HG02610 (cell line): Measurements from ENCODE around the gene CRKL.

ENCODE experiments used
- ATAC-seq: cut with Tn5 transposase; IDR thresholded peaks from one replicate; pipeline ENCODE4 v1.9.1; 2021; ENCODE audit warnings: mild to moderate bottlenecking, moderate library complexity; ENCODE audit not compliant: unreplicated experiment

The CRKL gene

DNA sequence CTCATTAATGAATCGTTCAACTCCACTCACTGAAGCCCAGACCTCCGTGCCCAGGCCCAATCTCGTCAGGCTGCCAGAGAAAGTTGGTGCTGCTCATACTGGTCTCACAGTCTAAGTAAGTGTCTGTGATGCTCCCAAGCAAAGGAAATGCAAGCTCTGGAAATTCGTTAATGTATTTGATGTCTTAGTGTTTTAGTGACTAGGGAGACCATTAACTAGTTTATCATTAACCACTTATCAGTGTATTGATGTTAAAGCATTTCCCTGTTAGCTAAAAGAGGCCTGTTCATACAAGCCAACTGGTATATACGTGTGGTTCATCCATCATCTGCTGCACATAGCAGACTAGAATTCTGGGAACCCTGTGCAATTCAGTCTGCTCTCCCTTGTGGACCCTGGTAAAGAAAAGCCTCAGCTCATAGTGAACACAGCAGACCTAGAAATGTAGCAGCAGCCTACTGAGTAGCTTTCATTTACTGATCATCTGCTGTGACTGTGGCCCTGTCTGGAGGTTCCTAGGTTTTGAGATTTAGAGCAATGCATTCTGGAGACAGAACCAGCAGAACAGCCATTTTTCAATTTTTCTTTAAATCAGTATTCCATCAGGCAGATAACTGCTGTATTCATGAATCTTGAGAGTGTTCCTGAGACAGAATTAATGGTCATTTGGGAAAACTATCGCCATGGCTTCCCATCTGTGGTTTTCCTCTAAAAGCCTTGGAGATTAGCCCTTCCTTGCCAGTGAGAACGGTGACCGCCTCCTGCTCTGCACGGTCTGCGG lies 34.1 kb downstream of the CRKL start:
- ATAC-seq: no peak

DNA sequence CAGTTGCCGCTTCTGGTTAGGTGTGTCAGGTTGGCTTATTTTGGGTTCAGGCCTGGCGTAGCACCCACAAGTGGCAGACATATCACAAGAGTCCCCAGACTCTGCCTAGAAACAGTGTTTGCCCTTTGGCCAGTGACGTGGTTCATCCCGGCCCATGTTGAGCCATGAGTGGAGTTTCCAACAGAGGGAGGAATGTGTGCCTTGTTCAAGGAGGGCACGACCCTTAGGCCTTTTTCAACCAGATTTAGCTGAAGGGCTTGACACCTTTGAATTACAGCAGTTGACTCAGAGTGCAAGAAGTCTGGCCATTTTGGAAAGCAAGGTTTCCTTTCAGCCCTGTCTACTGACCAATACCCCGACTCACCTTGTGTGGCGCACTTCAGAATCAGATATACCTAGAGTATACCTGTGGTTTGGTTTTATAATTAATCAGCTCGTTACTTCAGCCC lies 34.7 kb downstream of the CRKL start:
- no peak for ATAC-seq

DNA sequence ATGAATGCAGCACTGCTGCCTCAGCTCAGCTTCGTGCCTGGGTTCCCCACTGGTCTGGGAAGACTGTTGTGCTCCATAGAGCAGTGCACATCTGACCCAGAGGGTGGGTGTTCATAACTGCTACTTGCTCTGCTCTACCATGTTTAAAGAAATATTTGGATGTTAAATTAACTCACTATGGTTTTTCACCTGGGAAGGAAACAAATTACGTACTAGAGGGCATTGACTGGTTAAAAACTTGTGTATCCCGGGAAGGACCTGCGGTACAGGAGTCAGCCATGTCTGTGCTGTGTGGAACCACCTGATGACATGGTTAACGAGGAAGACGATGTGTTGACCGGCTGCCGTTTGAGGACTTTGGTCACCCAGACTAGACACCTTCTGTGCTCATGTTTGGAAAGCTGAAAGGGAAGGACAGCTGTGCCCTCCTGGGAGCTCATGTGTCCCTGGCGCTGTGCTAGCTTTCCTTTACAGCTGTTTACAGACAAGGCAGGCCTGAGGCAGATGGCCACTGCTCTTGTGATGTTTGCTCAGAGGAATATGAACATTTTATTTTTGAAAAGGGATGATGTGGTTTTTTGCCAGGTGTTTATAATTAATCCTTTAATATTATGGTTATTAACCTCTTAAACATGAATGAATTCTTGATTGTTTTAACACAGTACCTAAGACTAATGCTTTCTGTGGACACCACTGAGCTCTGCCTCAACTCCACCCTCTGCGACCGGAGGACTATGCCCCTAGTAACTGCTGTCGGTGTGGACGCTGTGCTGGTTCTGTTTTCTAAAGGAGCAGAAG lies 35.5 kb downstream of the CRKL start:
- no peak for ATAC-seq

DNA sequence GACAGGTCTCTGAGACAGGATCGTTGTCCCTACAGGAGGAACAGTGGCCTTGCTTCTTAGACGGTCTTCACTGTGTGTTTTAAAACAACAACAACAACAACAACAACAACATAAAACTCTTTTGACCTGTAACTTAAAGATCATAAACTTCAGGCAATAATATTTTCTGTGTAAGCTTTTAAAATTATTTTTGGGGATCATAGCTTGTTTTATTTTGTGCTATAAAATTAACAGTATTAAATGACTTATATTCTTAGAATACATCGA lies 36.1 kb downstream of the CRKL start:
- ATAC-seq: no peak

DNA sequence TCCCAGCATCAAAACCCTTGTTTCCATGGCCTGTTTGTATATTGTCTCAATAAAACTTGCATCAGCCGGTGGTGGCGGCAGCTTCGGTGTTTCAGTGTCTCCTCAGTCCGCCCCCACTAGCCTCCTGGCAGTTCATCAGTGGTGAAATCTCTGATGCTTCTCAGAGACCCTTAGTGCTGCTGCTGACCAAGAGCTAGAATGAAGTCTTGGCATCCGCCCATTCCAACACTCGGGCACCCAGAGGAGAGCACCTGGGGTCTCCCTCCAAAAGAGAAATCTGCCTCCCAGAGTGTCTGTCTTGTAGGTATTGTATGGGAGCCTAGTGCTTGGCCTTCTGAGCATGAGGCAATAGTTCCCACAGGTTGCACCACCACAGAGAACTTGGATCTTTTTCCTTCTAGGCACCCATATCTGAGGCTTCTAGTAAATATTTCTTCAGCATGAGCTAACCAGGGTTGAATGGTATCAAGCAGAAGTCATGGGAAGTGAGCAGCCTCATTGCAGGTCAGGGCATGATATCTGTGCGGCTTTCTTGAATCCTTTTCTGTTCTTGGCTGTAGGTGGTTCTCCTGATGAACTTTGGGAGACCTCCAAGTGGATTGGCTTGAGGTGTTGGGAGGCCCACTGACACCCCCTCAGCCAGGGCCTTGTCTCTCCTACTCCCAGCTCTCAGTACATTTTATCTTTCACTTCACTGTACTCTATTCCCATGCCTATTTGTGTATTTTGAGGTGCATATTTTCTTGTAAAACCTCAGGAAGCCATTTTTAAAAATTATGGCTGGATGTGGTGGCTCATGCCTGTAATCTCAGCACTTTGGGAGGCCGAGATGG lies 36.7 kb downstream of the CRKL start:
- ATAC-seq: no peak

DNA sequence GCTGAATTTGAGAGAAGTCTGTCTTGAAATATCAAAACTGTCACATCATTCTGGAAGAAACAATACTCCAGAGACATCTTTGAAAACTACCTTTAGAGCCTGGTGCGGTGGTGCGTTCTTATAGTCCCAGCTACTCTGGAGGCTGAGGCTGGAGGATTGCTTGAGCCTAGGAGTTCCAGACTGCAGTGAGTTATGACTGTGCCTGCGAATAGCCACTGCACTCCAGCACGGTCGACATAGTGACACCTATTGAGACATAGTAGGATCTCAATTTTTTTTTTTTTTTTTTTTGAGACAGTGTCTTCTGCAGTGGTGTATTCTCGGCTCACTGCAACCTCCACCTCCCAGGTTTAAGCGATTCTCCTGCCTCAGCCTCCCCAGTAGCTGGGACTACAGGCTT lies 38.3 kb downstream of the CRKL start:
- no peak for ATAC-seq

DNA sequence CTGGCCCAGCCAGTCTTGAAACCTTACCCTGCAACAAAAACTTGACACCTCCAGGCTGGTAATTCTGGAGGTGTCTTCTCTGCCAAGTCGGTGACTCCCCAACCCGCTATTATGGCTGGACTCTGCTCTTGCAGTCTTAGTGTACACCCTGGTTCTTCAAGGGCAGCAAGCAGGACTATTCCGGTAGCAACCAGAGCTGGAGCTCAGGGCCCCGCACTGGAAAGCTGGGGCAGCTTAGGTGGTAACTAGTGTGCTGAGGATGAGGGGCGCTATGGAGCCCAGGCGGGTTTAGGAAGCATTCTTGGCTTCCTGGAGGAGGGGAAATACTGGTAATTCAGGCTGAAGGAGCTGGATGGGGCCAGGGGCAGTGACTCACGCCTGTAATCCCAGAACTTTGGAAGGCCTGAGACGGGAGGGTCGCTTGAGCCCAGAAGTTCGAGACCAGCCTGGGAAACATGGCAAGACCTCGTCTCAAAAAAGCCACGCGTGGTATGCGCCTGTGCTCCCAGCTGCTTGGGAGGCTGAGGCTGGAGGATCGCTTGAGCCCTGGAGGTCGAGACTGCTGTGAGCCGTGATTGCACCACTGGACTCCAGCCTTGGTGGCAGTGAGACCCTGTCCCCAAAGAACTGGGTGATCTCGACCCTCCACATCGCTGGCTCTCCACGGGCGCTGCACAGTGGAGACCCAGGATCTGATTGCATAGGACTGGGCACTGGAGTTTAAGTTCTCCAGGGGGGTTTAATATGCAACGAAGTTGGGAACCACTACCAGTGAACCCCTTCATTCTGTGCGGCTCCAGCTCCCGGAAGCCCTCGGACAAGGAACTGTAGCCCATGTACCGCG lies 39.3 kb downstream of the CRKL start:
- ATAC-seq: no peak

DNA sequence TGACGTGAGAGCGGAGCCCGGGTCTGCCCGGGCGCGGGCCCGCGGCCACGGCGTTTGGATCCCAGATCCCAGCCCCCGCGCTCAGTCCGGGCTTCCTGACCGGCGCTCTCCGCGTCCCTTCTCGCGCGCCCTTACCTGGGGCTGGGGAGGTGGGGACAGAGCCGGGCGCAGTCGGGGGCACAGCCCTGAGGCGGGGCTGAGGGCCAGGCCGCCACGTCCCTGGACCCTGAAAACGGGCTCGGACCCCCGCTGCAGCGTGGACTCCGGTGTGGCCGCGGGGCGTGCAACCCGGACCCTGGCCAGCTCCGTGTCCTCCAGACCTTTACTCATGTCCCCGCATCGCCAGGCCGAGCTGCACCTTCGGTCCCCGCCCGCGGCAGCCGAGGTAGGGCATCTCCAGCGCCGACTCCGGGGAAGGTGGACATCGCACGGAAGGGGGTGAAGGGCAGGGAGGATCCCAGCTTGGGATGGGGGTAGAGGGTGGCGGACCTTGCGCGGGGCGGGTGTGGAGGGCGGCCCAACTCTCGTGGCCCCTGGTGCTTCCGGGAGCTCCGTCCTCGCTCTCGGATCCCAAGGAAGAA lies 40.0 kb downstream of the CRKL start:
- no peak for ATAC-seq

DNA sequence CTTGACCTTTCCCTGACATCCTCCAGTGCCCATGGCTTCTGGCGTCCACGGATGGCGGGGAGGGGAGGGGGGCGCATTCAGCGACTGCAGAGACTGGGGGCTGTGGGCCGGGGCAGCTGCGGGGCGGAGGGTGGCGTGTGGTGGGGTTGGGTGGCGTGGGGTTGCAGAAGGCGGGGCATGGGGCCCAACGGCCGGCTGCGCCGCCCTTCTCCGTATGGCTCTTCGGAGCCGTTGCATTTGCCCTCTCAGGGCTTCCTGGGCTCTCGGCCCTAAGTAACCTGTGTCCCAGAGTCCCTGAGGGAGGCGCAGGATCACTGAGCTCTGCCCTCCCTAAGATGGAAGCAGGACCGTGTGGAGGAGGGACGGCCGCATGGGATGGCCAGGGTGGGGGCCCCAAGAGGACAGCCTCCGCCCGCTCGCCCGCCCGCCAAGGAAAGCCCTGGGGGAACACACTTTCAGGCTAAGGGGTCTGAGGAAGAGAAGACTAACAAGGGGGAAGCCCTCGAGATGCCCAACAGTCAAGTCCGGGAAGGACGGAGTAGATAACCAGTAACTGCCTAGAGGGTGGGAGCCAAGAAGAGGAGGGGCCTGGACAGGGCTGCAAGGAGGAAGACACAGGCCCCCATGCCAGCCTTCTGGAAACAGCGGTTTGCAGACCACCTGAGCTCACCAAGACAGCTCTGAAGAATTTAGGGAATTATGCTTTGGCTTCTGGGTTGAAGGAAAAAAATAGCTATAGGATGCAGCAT lies 40.6 kb downstream of the CRKL start:
- ATAC-seq: no peak

DNA sequence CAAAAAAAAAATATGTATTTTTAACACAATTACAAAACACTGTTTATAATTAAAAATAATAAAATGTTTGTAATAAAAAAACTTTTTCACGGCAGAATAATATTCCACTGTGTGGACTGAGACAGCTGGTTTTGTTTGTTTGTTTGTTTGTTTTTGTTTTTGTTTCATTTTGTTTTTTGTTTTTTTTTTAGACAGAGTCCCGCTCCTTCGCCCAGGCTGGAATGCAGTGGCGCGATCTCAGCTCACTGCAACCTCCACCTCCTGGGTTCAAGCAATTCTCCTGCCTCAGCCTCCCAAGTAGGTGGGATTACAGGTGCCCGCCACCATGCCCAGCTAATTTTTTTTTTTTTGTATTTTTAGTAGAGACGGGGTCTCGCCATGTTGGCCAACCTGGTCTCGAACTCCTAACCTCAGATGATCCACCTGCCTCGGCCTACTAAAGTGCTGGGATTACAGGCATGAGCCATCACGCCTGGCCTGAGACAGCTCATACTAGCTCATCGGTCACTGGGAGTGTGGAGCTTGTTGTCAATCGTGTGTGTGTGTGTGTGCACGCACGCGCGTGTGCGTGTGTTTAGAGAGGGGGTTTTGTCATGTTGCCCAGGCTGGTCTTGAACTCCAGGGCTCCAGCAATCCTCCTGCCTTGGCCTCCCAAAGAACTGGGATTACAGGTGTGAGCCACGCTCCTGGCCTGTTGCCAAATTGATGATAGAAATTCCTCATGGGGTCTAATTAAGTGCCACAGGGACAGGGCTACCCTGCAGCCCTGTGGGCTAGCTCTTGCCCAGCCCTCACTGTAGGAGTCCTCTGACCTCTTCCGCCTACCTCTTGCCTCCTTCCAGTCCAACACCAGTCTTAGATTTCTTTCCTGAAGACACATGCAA lies 42.6 kb downstream of the CRKL start:
- ATAC-seq: no peak

DNA sequence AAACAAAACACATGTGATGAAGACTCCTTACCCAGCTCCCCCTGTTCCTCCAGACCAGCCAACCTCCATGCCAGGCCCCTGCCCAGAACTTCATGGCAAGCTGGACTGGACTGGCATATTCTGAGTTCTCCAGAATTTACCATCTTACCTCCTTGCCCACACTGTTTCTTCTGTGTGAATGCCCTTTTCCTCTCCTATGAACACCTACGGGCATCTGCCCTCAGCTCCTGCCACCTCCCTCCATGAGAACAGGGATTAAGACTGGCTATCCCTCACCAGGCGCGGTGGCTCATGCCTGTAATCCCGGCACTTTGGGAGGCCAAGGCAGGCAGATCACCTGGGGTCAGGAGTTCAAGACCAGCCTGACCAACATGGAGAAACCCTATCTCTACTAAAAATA lies 43.4 kb downstream of the CRKL start:
- no peak for ATAC-seq

DNA sequence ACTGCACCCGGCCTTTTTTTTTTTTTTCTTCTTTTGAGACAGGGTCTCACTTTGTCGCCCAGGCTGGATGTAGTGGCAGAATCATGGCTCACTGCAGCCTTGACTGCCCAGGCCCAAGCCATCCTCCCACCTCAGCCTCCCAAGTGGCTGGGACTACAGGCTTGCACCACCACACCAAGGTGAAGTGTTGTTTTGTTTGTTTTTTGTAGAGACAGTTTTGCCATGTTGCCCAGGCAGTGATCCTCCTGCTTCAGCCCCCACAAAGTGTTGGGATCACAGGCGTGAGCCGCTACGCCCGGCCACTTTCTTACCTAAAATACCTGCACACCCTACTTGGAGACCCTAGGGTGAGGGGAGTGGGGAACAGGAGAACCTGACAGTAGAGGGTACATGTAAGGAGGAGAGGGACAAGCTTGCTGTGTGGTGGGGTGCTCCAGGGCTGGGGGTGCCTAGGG lies 45.3 kb downstream of the CRKL start:
- no peak for ATAC-seq

DNA sequence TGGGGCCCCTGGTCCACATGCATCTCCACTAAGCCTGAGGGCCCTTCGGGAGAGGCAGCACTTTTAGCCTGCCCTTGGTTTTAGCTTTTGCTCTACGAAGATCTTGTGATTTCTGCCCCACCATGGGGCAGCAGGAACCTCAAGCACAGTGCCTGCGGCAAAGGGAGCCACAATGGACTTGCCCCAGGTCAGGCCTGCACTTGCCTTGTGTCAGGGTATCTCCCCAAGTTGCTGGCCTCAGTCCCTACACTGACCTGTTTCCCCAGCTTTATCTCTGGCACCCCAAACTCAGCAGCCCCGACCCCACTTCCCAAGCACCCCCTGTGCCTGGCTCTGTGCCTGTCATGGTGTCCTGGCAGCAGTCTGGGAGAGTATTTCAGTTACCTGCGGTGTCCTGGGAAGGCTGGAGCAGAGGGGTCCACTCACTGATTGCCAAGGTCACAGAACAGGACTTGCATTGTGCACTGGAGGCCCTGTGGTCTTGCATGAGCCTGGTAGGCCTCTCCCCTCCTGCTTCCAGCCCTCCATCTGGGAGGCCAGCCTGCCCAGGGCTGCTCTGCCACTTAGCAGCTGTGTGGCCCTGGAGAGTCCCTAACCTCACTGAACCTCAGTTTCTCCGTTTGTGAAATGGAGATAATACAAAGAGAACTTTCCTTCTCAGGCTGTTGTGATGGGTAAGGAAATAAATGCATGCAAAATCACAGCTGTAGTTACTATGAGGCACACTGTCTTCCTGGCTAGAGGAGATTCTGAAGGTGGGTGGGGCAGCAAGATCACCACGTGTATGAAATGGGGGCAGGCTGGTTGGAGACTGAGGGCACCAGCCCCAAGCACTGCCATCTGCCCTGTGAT lies 46.2 kb downstream of the CRKL start:
- ATAC-seq: no peak

DNA sequence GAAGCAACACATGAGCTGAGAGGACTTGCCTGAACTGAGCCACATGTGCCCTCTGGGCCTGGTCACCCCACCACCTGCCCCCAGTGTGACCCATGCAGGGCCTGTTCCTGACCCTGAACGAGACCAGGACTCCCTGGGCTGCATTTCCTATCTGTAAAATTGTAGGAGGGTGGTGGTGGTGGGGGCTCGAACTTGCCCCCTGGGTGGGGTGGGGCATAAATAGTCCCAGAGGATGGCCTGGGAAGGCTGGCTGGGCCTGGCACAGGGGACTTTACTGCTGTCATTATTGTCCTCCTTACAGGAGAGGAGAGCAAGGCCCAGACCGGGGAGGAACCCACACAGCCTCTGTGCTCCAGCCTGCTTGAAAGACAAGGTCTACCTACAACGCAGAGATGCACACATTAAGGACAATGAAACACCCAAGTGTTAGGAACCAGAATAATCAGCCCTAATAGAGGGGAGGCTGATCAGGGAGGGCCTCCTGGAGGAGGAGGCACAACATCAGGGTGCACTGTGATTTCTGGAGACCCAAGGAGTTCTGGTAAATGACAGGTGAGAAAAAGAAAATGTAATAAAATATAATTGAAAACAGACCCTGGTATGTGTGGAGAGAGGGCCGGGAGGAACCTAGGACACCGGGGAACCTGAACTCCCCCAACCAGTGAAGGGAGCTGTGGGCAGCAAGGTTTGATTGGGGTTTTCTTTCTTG lies 47.0 kb downstream of the CRKL start:
- ATAC-seq: no peak

DNA sequence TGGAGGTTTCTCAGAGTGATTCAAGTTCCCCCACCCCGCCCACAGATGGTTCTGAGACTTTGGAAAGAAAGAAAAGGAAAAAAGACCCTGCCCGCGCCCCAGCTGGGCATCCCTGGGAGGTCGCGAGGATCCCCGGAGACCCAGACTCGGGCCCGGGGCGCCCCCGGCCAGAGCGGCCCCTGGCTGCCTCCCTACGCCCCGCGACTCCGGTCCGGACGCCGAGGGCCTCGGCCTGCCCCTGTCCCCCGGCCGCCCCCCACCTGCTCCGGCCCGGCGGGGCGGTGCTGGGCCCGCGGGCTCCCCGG lies 47.5 kb downstream of the CRKL start:
- ATAC-seq: no peak

DNA sequence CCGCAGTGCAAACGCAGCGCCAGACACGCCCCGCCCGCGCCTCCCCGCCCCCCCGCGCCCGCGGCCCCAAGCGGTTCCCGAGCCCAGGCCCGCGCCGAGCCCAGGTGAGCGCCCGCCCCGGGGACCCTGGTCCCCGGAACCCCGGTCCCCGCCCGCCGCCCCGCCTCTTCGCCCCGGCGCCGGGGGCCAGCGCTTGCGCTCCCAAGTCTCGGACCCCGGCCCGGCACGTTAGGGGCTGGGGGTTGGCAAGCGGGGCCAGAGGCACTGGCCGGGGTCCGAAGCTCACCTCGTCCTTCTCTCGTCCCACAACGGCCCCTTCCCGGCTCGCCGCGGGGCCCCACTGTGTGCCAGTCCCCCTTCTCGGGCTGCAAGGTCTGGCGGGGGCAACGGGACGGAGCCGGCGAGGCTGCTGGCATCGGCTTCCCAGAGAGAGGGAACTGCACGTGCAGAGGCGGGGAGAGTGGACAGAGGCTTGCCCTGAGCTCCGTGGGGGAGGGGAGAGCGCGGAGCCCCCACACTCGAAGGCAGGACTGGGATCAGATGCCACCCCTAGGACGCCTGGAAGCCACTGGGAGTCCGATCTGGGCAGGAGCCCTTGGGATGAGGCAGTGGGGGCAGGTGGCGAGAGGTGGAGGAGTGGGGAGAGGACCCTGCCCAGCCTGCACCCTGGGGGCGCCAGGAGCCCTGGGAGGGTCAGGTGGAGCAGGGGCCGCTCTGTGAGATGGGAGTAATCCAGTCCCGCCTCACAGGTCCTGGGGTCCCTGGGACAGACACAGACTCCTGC lies 48.1 kb downstream of the CRKL start:
- ATAC-seq: no peak
